Body of pancreas (tissue), 4 donors: ENCODE data around the gene CTNNAL1.

Source experiments
- POLR2A ChIP-seq, 3 donors: fragments of 450-650 bp; IDR thresholded peaks; one replicate each; pipeline ENCODE4 v1.6.1; 2016; ENCODE audit warnings: antibody characterized with exemption in 3 of 3, mild to moderate bottlenecking in 2 of 3
- TF ChIP-seq, protein P1 (sequence below), 7 experiments: fragments of 450-650 bp in 4 of 7; fragments of 200-600 bp in 3 of 7; sonication (generic) in 3 of 7; IDR thresholded peaks; one replicate each; pipeline ENCODE4 v1.5.1; 2016 to 2019; ENCODE audit warnings: antibody characterized with exemption in 7 of 7

DNA sequence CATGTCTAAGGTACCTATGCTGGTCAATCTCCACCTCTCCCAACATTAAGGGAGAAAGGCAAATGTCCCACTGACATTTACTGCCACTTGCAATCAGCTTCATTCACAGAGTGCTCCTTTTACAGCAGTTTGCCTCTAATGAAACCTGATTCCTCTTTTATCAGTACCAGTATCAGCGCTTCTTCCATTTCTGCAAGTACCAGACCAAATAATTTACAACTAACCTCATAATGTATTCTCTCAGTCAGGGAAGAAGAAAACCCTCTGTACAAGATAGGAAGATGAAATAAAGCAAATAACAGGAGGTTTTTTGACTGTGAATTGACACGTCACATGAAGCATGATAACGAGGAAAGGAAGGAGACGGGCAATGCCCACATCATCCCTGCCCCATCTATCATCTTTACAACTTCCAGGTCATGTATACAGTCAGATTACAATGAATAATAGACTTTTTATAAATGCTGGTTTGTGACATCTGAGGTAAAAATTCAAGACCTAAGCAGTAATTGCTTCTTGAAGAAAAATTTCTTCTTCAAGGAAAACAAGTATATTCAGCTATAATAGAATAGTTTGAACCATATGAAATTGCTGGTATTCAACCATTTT, 57.2 kb downstream of the CTNNAL1 start:
- TF ChIP-seq, protein P1, sequence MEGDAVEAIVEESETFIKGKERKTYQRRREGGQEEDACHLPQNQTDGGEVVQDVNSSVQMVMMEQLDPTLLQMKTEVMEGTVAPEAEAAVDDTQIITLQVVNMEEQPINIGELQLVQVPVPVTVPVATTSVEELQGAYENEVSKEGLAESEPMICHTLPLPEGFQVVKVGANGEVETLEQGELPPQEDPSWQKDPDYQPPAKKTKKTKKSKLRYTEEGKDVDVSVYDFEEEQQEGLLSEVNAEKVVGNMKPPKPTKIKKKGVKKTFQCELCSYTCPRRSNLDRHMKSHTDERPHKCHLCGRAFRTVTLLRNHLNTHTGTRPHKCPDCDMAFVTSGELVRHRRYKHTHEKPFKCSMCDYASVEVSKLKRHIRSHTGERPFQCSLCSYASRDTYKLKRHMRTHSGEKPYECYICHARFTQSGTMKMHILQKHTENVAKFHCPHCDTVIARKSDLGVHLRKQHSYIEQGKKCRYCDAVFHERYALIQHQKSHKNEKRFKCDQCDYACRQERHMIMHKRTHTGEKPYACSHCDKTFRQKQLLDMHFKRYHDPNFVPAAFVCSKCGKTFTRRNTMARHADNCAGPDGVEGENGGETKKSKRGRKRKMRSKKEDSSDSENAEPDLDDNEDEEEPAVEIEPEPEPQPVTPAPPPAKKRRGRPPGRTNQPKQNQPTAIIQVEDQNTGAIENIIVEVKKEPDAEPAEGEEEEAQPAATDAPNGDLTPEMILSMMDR (IDR thresholded peaks at IDR 0.05), result no peak
- TF ChIP-seq POLR2A (IDR thresholded peaks at IDR 0.05), result no peak
